GM12801 (cell line): ENCODE results near the gene RGS14.

ENCODE experiments used
- CTCF ChIP-seq: IDR thresholded peaks from one replicate; pipeline ENCODE4 v1.5.1; 2011; ENCODE audit warnings: control low read depth; ENCODE audit not compliant: insufficient read length; ENCODE audit errors: extremely low read depth

Gene RGS14

GRCh38 chr5:177354256-177354655 is 3.5 kb upstream of the RGS14 start:
- TF ChIP-seq CTCF: no peak

- no peak for TF ChIP-seq CTCF
These were observed 3.0 kb upstream of the RGS14 start for GRCh38 chr5:177354711-177355110.

DNA sequence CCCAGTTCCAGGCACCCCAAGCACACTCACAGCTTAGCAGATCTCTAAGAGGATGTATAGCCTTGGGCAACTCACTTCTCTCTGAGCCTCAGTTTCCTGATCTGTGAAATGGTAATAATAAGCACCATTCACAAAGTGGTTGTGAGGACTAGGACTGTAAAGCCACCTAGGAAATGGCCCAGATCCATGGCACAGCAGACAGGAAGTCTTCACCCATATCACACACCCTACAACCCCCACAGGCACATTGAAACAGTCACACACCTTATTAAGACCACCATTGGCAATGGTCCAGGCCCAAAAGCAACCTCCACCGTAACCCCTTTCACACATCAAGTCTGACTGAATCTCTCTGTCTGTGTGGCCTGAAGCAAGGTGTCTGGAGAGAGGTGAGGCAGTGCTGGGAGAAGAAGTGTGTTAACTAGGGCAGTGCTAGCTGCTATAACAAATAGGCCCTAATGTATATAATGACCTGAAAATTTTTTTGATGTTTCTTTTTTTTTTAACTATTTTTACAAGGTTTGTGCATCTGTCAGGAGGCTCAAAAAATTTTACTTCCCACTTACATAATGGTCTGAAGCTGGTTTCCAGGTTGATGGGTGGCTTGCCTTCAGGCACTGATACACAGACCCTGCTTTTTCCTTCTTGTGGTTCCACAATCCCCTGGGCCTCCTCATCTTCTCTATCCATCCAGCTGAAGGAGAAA is 2.4 kb upstream of the RGS14 start:
- TF ChIP-seq CTCF: no peak

DNA sequence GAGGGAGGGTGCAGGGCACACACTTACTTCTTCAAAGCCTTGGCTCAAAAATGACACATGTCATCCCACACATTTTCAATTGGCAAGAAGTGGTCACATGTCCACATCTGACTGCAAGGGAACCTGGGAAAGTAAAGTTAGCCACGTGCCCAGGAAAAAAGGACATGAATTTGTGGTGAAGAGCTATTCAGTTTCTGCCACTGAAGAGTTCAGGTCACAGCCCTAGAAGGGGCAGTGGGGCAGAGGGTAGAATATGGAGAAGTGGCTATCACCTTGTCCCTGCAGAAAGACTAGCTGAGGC is 1.9 kb upstream of the RGS14 start:
- no peak for TF ChIP-seq CTCF

GRCh38 chr5:177356746-177357145 is 978 bp upstream of the RGS14 start:
- no peak for TF ChIP-seq CTCF

DNA sequence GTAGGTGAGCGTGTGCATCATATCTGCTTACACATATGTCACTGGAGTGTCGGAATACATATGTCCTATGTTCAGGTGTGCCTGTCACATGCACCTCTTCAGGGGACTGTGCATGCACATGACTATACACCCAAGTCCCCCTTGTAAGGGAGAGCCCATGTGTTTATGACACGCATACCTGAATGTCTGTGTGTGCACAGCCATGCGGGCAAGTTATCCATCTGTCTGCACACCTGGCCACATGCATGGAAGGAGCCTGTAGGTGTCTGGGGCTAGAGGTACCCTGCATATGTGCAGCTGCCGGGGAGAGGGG is 622 bp upstream of the RGS14 start:
- TF ChIP-seq CTCF: no peak

DNA sequence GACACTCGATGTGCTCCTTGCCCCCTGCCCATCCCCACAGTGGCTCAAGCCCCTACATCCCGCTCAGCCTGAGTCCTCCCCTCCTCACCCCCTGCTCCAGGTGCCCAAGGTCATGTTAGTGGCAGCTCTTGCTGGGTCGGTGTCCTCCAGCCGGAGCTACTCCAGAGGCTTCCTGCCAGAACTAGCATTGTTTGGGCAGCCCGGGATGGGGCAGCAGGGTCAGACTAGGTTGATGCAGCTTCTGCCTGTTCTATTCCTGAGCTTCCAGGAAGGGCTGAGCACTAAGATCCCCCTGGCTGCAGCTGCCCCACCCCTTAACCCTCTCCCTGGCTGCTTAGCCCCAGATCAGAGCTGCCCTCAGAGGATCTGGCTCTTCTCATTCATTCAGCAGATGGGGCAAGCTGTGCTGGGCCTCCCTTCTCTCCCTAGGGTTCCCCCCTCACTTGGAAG is 671 bp downstream of the RGS14 start:
- no peak for TF ChIP-seq CTCF

GRCh38 chr5:177359451-177359851 is 1.7 kb downstream of the RGS14 start:
- TF ChIP-seq CTCF: no peak
